ENCODE measurements around the gene MYCN.

MYCN gene

DNA sequence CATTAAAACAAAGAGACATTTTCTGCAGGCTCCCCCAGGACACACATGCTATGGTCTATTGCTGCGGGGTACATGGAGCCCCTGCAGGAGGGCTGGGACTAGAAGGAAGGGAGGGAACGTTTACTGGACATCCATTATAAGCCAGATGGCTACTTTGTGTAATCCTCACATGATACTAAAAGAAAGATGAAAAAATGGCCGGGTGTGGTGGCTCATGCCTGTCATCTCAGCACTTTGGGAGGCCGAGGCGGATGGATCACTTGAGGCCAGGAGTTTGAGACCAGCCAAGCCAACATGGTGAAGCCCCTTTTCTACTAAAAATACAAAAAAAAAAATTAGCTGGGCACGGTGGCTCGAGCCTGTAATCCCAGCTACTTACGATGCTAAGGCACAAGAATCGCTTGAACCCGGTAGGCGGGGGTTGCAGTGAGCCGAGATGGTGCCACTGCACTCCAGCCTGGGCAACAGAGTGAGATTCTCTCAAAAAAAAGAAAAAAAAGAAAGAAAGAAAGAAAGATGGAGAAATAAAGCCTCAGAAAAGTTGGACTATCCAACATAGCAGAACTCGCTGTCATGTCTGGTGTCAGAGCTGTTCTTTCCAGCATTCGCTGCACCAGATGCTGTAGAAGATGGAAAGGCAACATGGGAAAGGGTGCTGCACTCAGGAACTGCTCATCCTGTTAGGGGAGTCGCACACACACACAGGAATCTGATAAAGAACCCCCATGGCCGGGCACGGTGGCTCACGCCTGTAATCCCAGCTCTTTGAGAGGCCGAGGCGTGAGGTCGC is 7.8 kb upstream of the MYCN start:
- no peak for FAIRE-seq

GRCh38 chr2:15933184-15933845 is 7.0 kb upstream of the MYCN start:
- no peak for FAIRE-seq

GRCh38 chr2:15934291-15934945 is 5.9 kb upstream of the MYCN start:
- no peak for FAIRE-seq

GRCh38 chr2:15935189-15935588 is 5.2 kb upstream of the MYCN start:
- FAIRE-seq = no peak

DNA sequence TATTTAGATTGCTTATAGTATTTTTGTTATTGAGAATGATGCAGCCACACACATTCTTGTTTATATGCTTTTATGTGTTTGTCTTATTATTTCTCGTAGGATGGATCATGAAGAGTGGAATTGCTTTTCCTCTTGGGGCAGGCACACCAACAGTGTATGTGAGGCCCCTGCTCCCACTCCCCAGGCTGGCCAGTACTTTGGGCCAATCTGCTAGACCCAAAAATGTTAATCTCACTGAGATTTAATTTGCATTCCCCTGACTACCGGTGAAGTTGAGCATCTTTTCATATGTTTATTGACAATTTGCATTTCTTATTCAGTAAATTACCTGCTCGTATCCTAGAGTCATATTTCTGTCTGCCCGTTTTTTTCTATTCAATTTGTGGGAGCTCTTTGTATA is 4.7 kb upstream of the MYCN start:
- no peak for FAIRE-seq

DNA sequence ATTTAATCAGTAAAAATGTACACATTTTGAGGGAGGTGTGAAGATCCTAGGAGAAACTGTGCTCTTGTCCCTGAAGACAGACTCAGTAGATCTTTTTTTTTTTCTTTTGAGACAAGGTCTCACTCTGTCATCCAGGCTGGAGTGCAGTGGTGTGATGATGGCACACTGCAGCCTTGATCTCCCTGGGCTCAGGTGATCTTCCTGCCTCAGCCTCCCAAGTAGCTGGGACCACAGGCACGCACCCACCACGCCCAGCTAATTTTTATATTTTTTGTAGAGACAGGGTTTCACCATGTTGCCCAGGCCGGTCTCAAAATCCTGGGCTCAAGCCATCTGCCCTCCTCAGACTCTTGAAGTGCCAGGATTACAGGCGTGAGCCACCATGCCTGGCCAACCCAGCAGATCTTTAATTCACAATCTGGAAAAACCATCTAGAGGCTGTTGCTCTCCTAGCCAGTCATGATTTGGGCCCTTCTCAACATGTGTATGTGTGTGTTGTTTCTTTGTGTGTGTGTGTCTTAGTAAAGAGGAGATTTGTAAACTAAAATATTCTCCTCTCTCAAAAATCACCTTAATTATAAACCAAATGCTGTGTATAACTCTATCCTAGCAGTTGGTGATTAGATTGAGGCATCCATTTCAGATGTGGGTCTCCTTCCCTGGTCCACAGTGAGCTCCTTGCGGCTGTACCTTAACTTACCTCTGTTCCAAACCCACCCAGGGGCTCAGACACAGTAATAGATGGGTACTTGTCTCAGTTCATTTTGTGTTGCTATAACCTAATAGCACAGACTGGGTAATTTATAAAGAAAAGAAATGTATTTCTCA is 3.9 kb upstream of the MYCN start:
- no peak for FAIRE-seq

DNA sequence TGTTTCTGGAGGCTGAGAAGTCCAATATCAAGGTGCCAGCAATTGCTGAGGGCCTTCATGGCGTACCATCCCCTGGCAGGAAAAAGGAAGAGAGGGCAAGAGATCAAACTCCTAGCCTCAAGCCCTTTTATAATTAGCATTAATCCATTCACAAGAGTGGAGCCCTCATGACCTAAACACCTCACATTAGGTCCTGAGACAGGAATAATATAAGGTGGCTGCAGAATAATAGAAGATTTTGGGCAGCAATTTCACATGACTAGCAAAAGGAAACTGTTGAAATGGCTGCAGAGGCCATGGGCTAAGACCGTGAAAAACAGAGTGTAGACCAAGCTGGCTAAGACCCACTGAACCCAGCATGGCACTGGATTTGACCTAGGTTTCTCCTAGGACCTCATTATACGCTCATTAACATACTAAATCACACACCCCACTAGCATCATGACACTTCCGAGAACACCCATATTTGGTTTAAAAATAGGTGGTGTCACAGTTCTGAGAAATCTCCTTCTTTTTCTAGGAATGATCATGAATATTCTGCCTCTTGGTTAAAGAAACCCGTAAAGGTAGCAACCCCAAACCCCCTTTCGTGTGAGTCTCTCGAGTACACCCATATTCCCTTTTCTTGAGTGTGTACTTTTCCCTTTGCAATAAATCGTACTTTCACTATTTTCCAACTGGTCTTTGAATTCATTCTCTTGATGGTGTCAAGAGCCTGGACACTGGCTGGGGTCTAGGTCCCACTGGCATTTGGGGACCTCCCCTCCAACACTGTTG is 3.1 kb upstream of the MYCN start:
- no peak for FAIRE-seq

GRCh38 chr2:15937882-15938802 is 2.2 kb upstream of the MYCN start:
- no peak for FAIRE-seq

DNA sequence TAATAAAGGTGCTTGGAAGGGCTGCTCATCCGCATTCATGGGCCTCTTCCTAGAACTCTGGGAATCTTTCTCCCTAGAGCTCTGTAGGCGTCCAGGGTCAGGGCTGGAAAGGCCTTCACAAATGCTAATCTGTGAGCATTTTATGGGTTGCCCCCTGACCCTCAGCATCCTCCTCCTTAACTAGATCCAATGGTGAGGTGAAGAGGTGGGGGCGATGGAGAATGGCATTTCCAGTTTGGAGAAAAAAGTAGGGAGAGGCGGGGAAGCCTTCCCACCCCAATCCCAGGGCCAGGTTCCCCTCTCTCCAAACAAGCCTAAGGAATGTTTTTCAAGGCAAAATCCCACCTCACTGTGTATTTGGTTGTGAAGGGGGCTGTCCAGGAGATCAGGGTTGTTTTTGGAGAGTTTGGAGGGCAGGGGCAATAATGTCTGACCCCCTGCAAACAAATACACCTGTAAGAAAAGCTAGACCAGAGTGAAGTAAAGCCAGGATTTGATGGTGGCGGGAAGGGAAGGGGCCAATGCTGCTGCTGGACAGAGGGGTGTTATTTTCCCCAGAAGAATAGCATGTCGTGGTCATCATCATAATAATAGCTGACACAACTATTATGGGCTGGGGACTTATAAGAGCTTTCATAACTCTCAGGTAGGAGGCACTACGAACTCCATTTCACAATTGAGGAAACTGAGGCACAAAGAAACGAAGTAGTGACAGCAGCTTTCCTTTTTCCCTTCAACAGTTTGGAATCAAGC is 1.4 kb upstream of the MYCN start:
- no peak for FAIRE-seq

GRCh38 chr2:15939556-15939853 is 845 bp upstream of the MYCN start:
- no peak for FAIRE-seq

GRCh38 chr2:15940661-15941480 is 521 bp downstream of the MYCN start:
- FAIRE-seq = no peak

GRCh38 chr2:15941481-15941850 is 1.1 kb downstream of the MYCN start:
- no peak for FAIRE-seq

DNA sequence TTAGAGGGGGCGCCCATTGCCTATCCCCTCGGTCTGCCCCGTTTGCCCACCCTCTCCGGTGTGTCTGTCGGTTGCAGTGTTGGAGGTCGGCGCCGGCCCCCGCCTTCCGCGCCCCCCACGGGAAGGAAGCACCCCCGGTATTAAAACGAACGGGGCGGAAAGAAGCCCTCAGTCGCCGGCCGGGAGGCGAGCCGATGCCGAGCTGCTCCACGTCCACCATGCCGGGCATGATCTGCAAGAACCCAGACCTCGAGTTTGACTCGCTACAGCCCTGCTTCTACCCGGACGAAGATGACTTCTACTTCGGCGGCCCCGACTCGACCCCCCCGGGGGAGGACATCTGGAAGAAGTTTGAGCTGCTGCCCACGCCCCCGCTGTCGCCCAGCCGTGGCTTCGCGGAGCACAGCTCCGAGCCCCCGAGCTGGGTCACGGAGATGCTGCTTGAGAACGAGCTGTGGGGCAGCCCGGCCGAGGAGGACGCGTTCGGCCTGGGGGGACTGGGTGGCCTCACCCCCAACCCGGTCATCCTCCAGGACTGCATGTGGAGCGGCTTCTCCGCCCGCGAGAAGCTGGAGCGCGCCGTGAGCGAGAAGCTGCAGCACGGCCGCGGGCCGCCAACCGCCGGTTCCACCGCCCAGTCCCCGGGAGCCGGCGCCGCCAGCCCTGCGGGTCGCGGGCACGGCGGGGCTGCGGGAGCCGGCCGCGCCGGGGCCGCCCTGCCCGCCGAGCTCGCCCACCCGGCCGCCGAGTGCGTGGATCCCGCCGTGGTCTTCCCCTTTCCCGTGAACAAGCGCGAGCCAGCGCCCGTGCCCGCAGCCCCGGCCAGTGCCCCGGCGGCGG is 1.7 kb downstream of the MYCN start:
- no peak for FAIRE-seq

- FAIRE-seq = no peak
These were observed 2.5 kb downstream of the MYCN start for GRCh38 chr2:15942711-15943345.

DNA sequence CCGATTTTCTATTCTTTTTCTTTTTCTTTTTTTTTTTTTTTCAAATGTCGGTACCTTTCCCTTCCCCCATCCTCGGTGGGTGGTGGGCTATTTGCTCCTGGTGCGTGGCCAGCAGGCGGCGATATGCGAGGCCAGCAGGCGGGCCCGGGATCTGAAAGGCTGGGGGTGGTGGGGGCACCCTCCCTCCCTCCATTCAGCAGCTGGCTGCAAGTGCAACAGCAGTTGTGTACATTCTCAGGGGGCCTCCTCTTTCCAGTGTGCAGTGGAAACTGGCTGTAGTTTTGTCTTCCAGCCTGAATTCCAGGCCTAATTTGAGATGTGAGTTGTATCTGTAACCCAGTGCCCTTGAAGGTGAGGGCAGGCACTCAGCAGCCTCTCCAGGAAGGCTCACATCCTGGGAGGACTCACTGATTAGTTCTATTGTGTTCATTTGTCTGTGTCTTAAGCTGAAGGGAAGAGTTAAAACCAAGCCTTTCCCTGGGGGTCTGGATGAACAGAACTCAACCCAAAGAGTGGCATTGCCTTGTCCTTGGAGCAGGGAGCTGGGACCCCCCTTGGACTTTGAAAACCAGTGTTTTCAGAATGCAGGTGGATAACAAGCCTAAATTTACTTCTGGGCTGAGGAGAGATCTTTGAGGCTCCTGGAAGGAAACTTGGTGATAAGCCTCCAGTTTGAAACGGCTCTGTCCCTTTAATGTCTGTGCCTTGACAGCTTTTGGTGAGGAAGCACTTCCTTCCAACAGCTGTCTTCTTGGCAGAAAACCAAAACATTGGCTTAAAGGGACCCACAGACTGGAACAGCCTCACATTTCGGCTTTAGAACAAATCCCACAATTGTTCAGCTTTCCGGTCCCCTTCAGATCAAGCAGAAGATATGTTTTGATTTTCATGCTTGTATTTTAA is 3.3 kb downstream of the MYCN start:
- FAIRE-seq = no peak

DNA sequence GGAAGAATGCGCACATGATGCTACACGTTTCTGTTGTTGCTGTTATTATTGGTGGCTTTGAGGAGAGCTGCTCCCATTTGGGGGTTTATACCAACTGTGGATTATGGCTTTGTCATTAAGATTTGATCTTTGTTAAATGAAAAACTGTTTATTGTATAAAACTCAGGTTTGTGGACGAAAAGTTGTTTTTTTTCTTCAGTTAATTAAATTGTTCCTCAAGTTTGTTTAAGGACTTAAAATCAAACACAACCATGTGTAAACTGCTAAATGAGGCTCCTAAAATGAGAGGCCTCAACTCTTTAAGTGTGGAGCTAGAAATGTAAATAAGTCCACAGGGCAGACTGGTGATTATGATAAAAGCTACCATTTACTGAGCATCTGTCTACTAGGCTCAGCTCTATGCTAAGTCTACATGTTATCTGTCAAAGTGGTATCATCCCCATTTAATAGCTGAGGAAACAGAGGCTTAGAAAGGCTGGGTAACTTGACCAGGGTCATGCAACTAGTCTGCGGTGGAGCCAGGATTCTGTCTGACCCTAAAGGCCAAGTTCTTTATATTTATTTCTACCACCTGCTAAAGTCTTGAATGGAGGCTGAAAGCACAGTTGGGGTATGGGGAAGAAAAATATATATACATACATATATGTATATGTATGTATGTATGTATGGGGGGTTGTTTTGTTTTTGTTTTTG is 4.1 kb downstream of the MYCN start:
- no peak for FAIRE-seq
